HCT116 (cell line): ENCODE results near the gene KAZN. TPM values are rescaled to one million over a fixed set of nuclear protein-coding genes. Genes with fewer than 3 reads are reported as not detected.

Experiments
- ATAC-seq: fragments of 200-7000 bp; cut with Tn5 transposase; 2 replicates; pipeline ENCODE4 v1.9.1; 2020; ENCODE audit warnings: mild to moderate bottlenecking, moderate library complexity
- BruUV-seq: library from RNA; stranded (reverse); fragments of 400-500 nt; replicated peaks from 2 replicates; lab custom pipeline; 2021; lab: Mats Ljungman, UMichigan
- CTCF ChIA-PET: fragments of 300-600 bp; sonication (Branson Sonifier 250); formaldehyde crosslinking; loops from one replicate; lab custom pipeline; 2021; ENCODE audit warnings: antibody characterized with exemption; lab: Charles Lee
- POLR2A ChIA-PET: fragments of 300-600, 350-600 bp; sonication (Branson Sonifier 250); formaldehyde crosslinking; loops from one replicate; lab custom pipeline; 2021; ENCODE audit warnings: antibody characterized with exemption; lab: Charles Lee
- RAD21 ChIA-PET, 2 experiments: fragments of 300-600 bp; sonication (Branson Sonifier 250); formaldehyde crosslinking; loops; one replicate each; lab custom pipeline; 2023; ENCODE audit warnings: low total read pairs in 2 of 2; ENCODE audit not compliant: uncharacterized antibody in 2 of 2, unreplicated experiment in 2 of 2, low non-redundant PET in 1 of 2; lab: Charles Lee
- DNase-seq: peaks from one replicate; pipeline ENCODE4 v3.0.0-alpha.2; 2010; ENCODE audit warnings: low read depth, low spot score
- H2AFZ ChIP-seq: fragments of 200-600 bp; shearing (Covaris generic), sonication (generic); 2 replicates; pipeline ENCODE4 v1.6.1; 2017; ENCODE audit warnings: low read depth, mixed run types, mixed read lengths, antibody characterized with exemption, low read length; ENCODE audit not compliant: poor library complexity, severe bottlenecking
- H3K27ac ChIP-seq: 2 replicates; pipeline ENCODE4 v1.5.1; 2012; ENCODE audit warnings: low read depth, low read length
- H3K27me3 ChIP-seq: fragments of 200-600 bp; sonication (generic); 2 replicates; pipeline ENCODE4 v1.6.1; 2016; ENCODE audit warnings: mixed run types, low read length, mixed read lengths; ENCODE audit not compliant: insufficient read depth
- H3K36me3 ChIP-seq, 2 experiments: fragments of 200-500 bp in 1 of 2; fragments of 200-600 bp in 1 of 2; sonication (Bioruptor generic) in 1 of 2; sonication (generic) in 1 of 2; 2 replicates each; pipeline versions ENCODE4 v1.5.1 to v1.6.1; 2014 to 2016; ENCODE audit warnings: low read length in 2 of 2, inconsistent platforms in 1 of 2, mixed read lengths in 1 of 2, mixed run types in 1 of 2; ENCODE audit not compliant: insufficient read depth in 2 of 2, control insufficient read depth in 1 of 2
- H3K4me1 ChIP-seq, 2 experiments: fragments of 200-600 bp in 1 of 2; sonication (generic) in 1 of 2; 2 replicates each; pipeline versions ENCODE4 v1.5.1 to v1.6.1; 2012 to 2017; ENCODE audit warnings: low read length in 2 of 2, inconsistent platforms in 1 of 2, mild to moderate bottlenecking in 1 of 2, mixed read lengths in 1 of 2, mixed run types in 1 of 2, moderate library complexity in 1 of 2; ENCODE audit not compliant: insufficient read depth in 2 of 2, control insufficient read depth in 1 of 2
- H3K4me2 ChIP-seq: fragments of 200-600 bp; sonication (generic); 2 replicates; pipeline ENCODE4 v1.6.1; 2017; ENCODE audit warnings: mixed run types, low read length, mixed read lengths
- H3K4me3 ChIP-seq, 2 experiments: fragments of 200-600 bp in 1 of 2; sonication (generic) in 1 of 2; replicated peaks in 1 of 2; 2 replicates each; pipeline ENCODE4 v1.5.1; 2011 to 2016; ENCODE audit warnings: low read length in 2 of 2, control low read depth in 1 of 2, low read depth in 1 of 2, mild to moderate bottlenecking in 1 of 2, mixed read lengths in 1 of 2, mixed run types in 1 of 2
- H3K79me2 ChIP-seq: fragments of 200-600 bp; sonication (generic); 2 replicates; pipeline ENCODE4 v1.6.1; 2017; ENCODE audit warnings: mild to moderate bottlenecking, mixed run types, low read length, moderate library complexity, mixed read lengths; ENCODE audit not compliant: insufficient read depth
- H3K9ac ChIP-seq: fragments of 200-600 bp; sonication (generic); 2 replicates; pipeline ENCODE4 v1.6.1; 2016; ENCODE audit warnings: low read length, mixed read lengths
- H3K9me2 ChIP-seq: fragments of 200-600 bp; sonication (generic), shearing (Covaris generic); 2 replicates; pipeline ENCODE4 v1.6.1; 2017; ENCODE audit warnings: mixed run types, mild to moderate bottlenecking, moderate library complexity; ENCODE audit not compliant: insufficient read depth
- H3K9me3 ChIP-seq, 2 experiments: fragments of 200-500 bp in 1 of 2; fragments of 200-600 bp in 1 of 2; sonication (Bioruptor generic) in 1 of 2; sonication (generic) in 1 of 2; 2 replicates each; pipeline ENCODE4 v1.6.1; 2014 to 2017; ENCODE audit warnings: low read length in 2 of 2, mixed read lengths in 2 of 2, inconsistent platforms in 1 of 2, low read depth in 1 of 2, mild to moderate bottlenecking in 1 of 2, mixed run types in 1 of 2, moderate library complexity in 1 of 2; ENCODE audit not compliant: control insufficient read depth in 1 of 2, insufficient read depth in 1 of 2
- H4K20me1 ChIP-seq: fragments of 200-600 bp; sonication (generic), shearing (Covaris generic); 2 replicates; pipeline ENCODE4 v1.6.1; 2017; ENCODE audit warnings: mixed run types, mild to moderate bottlenecking, moderate library complexity; ENCODE audit not compliant: insufficient read depth
- ATF3 ChIP-seq: IDR thresholded peaks from 2 replicates; pipeline ENCODE4 v1.6.1; 2012
- CBX3 ChIP-seq: IDR thresholded peaks from 2 replicates; pipeline ENCODE4 v1.6.1; 2012; ENCODE audit warnings: low read depth
- CEBPB ChIP-seq: IDR thresholded peaks from 2 replicates; pipeline ENCODE4 v1.6.1; 2012; ENCODE audit warnings: low read depth
- CTCF ChIP-seq, 3 experiments: fragments of 200-600 bp in 1 of 3; sonication (generic) in 1 of 3; IDR thresholded peaks in 2 of 3; conservative IDR thresholded peaks in 1 of 3; 2 replicates each; pipeline ENCODE4 v1.5.1; 2012 to 2017; ENCODE audit warnings: low read depth in 2 of 3, low read length in 2 of 3, antibody characterized with exemption in 1 of 3, borderline replicate concordance in 1 of 3, control low read depth in 1 of 3, mild to moderate bottlenecking in 1 of 3, mixed read lengths in 1 of 3, mixed run types in 1 of 3, moderate library complexity in 1 of 3; ENCODE audit not compliant: insufficient read depth in 1 of 3
- ELF1 ChIP-seq: IDR thresholded peaks from 2 replicates; pipeline ENCODE4 v1.6.1; 2012; ENCODE audit warnings: low read depth, borderline replicate concordance
- EZH2 ChIP-seq: fragments of 200-600 bp; sonication (generic); IDR thresholded peaks from 2 replicates; pipeline ENCODE4 v1.6.1; 2017; ENCODE audit warnings: antibody characterized with exemption, mixed run types
- FOSL1 ChIP-seq: IDR thresholded peaks from 2 replicates; pipeline ENCODE4 v1.6.1; 2012; ENCODE audit warnings: low read depth
- JUND ChIP-seq: IDR thresholded peaks from 2 replicates; pipeline ENCODE4 v1.6.1; 2012
- MAX ChIP-seq: IDR thresholded peaks from 2 replicates; pipeline ENCODE4 v1.6.1; 2012
- POLR2A ChIP-seq: IDR thresholded peaks from 2 replicates; pipeline ENCODE4 v1.7.0; 2011; ENCODE audit warnings: borderline replicate concordance; ENCODE audit not compliant: insufficient read depth, insufficient read length; ENCODE audit errors: extremely low read depth
- POLR2AphosphoS5 ChIP-seq: IDR thresholded peaks from 2 replicates; pipeline ENCODE4 v1.6.1; 2011; ENCODE audit warnings: mild to moderate bottlenecking, low read depth, low read length, moderate library complexity
- RAD21 ChIP-seq: IDR thresholded peaks from 2 replicates; pipeline ENCODE4 v1.6.1; 2012; ENCODE audit warnings: low read depth, mild to moderate bottlenecking
- REST ChIP-seq: IDR thresholded peaks from 2 replicates; pipeline ENCODE4 v1.6.1; 2012; ENCODE audit warnings: low read depth
- SIN3A ChIP-seq: IDR thresholded peaks from 2 replicates; pipeline ENCODE4 v1.6.1; 2012; ENCODE audit warnings: low read depth
- SP1 ChIP-seq: IDR thresholded peaks from 2 replicates; pipeline ENCODE4 v1.6.1; 2012; ENCODE audit warnings: low read depth
- SRF ChIP-seq: IDR thresholded peaks from 2 replicates; pipeline ENCODE4 v1.6.1; 2012; ENCODE audit warnings: low read depth
- YY1 ChIP-seq: IDR thresholded peaks from 2 replicates; pipeline ENCODE4 v1.6.1; 2011; ENCODE audit warnings: low read length, low read depth, moderate library complexity, mild to moderate bottlenecking; ENCODE audit not compliant: insufficient replicate concordance; ENCODE audit errors: extremely low read depth
- ZBTB33 ChIP-seq: IDR thresholded peaks from 2 replicates; pipeline ENCODE4 v1.6.1; 2011; ENCODE audit warnings: mild to moderate bottlenecking, low read length, moderate library complexity; ENCODE audit not compliant: insufficient replicate concordance; ENCODE audit errors: extremely low read depth
- ZFX ChIP-seq: fragments of 450-650 bp; IDR thresholded peaks from 2 replicates; pipeline ENCODE4 v1.6.1; 2017
- ZNF274 ChIP-seq: fragments of 200-500 bp; sonication (Bioruptor generic); IDR thresholded peaks from 2 replicates; pipeline ENCODE4 v1.6.1; 2014; ENCODE audit warnings: mild to moderate bottlenecking, low read depth, low read length, inconsistent platforms
- intact Hi-C: fragments of 100-400 bp; cut with micrococcal nuclease; formaldehyde crosslinking; loops from 2 replicates; pipeline ENCODE4 v1.10.0; 2022
- total RNA-seq: library from RNA; stranded (reverse); gene quantifications from one replicate; pipeline ENCODE4 v1.2.1, GENCODE V29; 2021; ENCODE audit not compliant: unreplicated experiment

The KAZN gene
- total RNA-seq, 1 experiment from 2014 or later, result 13.4 TPM

- ChIA-PET RAD21 (no interaction called here), CTCF (no interaction called here), POLR2A (no interaction called here)
- H3K79me2 ChIP-seq, result no peaks in the 10 kb centered on the region
- no peaks in the 10 kb centered on the region for H3K9me3 ChIP-seq
- no peak for ATAC-seq
- H3K4me2 ChIP-seq, result no peak overlapping the region
- no peak for TF ChIP-seq EZH2
- TF ChIP-seq REST, result no peak
- TF ChIP-seq RAD21, result no peak
- no peak for TF ChIP-seq JUND
- TF ChIP-seq FOSL1, result no peak
- TF ChIP-seq ZFX, result no peak
- no peak for TF ChIP-seq ELF1
- TF ChIP-seq YY1, result no peak
- no peak for TF ChIP-seq SIN3A
- no peak for TF ChIP-seq POLR2A
- TF ChIP-seq CBX3, result no peak
- TF ChIP-seq CEBPB, result no peak
- TF ChIP-seq ZBTB33, result no peak
- TF ChIP-seq CTCF (IDR thresholded peaks at IDR 0.05 in 2 of 3, conservative IDR thresholded peaks at IDR 0.05 in 1 of 3; ENCODE audit: borderline replicate concordance in 1 of 3, insufficient read depth in 1 of 3, low read depth in 2 of 3, low read length in 2 of 3), result no peak
- no peak for TF ChIP-seq POLR2AphosphoS5
- no peak for TF ChIP-seq ATF3
- no peak for TF ChIP-seq MAX
- TF ChIP-seq ZNF274, result no peak
- TF ChIP-seq SP1, result no peak
- TF ChIP-seq SRF, result no peak
- H4K20me1 ChIP-seq, result no peaks in the 10 kb centered on the region
- H3K36me3 ChIP-seq, result no peaks in the 10 kb centered on the region
- intact Hi-C loops, result no loop called here
- no peaks in the 10 kb centered on the region for H3K9me2 ChIP-seq
- DNase-seq, result no peak
- H3K27me3 ChIP-seq, result peaks cover 43% of the 10 kb centered on the region
- no peak overlapping the region for H3K27ac ChIP-seq
- no TSS peak for BruUV-seq
- peaks cover 0 to 5% of the 10 kb centered on the region in 2 experiments; a peak in 1 of 4 replicates for H3K4me1 ChIP-seq
- no peak overlapping the region for H3K9ac ChIP-seq
- no peak overlapping the region for H3K4me3 ChIP-seq
- H2AFZ ChIP-seq, result no peak overlapping the region
Observed at GRCh38 chr1:14707531-14708445, 109.3 kb downstream of the KAZN start.
